Transverse colon (tissue), 4 donors: ENCODE data around the gene CCDC3.
"Not testable (repeated sequence)": the region's sequence is repeated elsewhere in the genome, so short reads cannot be mapped to it uniquely, and the experiment has no call there.

Source experiments
- POLR2A ChIP-seq: fragments of 450-650 bp; IDR thresholded peaks from one replicate; pipeline ENCODE4 v1.6.1; 2016; ENCODE audit warnings: antibody characterized with exemption, mild to moderate bottlenecking, moderate library complexity
- POLR2AphosphoS5 ChIP-seq, 3 donors: sonication (generic); formaldehyde crosslinking; IDR thresholded peaks; one replicate each; pipeline ENCODE4 v1.6.1; 2016; ENCODE audit warnings: antibody characterized with exemption in 3 of 3
- TF ChIP-seq, protein P1 (sequence below), 5 experiments: fragments of 200-600 bp in 3 of 5; fragments of 450-650 bp in 2 of 5; sonication (generic) in 3 of 5; IDR thresholded peaks; 1 replicate in 2 of 5; 2 replicates in 3 of 5; pipeline ENCODE4 v1.5.1; 2016 to 2017; ENCODE audit warnings: antibody characterized with exemption in 5 of 5, inconsistent platforms in 3 of 5, mild to moderate bottlenecking in 2 of 5, moderate library complexity in 1 of 5

DNA sequence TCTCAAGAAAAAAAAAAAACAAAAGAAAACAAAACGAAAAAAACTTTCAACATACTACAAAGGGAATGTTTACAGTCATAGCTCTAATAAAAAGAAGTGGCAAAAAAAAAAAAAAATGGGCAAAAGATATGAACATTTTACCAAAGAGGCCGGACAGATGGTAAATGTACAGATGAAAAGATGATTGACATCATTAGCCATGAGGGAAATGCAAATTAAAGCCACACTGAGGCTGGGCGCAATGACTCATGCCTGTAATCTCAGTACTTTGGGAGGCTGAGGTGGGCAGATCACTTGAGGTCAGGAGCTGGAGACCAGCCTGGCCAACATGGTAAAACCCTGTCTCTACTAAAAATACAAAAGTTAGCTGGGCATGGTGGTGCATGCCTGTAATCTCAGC is 17.9 kb downstream of the CCDC3 start:
- not testable (repeated sequence) for TF ChIP-seq POLR2A; POLR2AphosphoS5 (IDR thresholded peaks at IDR 0.05)
- TF ChIP-seq, protein P1, sequence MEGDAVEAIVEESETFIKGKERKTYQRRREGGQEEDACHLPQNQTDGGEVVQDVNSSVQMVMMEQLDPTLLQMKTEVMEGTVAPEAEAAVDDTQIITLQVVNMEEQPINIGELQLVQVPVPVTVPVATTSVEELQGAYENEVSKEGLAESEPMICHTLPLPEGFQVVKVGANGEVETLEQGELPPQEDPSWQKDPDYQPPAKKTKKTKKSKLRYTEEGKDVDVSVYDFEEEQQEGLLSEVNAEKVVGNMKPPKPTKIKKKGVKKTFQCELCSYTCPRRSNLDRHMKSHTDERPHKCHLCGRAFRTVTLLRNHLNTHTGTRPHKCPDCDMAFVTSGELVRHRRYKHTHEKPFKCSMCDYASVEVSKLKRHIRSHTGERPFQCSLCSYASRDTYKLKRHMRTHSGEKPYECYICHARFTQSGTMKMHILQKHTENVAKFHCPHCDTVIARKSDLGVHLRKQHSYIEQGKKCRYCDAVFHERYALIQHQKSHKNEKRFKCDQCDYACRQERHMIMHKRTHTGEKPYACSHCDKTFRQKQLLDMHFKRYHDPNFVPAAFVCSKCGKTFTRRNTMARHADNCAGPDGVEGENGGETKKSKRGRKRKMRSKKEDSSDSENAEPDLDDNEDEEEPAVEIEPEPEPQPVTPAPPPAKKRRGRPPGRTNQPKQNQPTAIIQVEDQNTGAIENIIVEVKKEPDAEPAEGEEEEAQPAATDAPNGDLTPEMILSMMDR (IDR thresholded peaks at IDR 0.05): not testable (repeated sequence)
